Measurements from ENCODE around the gene FRAS1. TPM values are rescaled to one million over a fixed set of nuclear protein-coding genes. Genes with fewer than 3 reads are reported as not detected.
"Not testable (repeated sequence)": the region's sequence is repeated elsewhere in the genome, so short reads cannot be mapped to it uniquely, and the experiment has no call there.

FRAS1 gene
- total RNA-seq, 2 experiments from 2014 or later = 0.05 to 0.22 TPM

DNA sequence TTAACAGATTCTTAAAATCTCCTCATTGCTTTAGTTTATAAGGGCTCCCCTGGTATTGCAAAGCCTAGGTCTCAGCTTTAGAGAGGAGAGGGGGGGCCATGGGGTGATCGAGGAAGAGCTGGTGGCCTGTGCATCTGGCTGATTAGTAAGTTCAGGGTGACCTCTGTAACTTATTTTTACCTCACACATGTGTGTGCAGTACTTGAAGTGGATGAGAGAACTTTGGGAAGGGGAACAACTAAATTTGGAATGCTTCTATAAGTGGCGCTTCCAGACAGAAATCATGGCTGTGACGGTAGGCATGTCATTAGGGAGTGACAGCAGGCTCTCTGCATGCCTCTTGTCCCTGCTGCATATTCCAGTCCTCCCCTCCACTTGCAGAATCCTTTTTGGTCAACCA is 41.9 kb downstream of the FRAS1 start:
- Mint-ChIP-seq H3K36me3 (ENCODE audit: low read depth) (no peaks in the 10 kb centered on the region), H3K4me1 (ENCODE audit: low read depth) (no peaks in the 10 kb centered on the region), H3K27me3 (no peaks in the 10 kb centered on the region), H3K9me3 (peaks cover 7% of the 10 kb centered on the region), H3K27ac (no peak overlapping the region), H3K4me3 (no peak overlapping the region)
- ATAC-seq (no peak), DNase-seq (no peak)
- ChIA-PET CTCF (no interaction called here), POLR2A (no interaction called here)
- intact Hi-C loops (cut with micrococcal nuclease) = no loop called here
- TF ChIP-seq, protein P1, sequence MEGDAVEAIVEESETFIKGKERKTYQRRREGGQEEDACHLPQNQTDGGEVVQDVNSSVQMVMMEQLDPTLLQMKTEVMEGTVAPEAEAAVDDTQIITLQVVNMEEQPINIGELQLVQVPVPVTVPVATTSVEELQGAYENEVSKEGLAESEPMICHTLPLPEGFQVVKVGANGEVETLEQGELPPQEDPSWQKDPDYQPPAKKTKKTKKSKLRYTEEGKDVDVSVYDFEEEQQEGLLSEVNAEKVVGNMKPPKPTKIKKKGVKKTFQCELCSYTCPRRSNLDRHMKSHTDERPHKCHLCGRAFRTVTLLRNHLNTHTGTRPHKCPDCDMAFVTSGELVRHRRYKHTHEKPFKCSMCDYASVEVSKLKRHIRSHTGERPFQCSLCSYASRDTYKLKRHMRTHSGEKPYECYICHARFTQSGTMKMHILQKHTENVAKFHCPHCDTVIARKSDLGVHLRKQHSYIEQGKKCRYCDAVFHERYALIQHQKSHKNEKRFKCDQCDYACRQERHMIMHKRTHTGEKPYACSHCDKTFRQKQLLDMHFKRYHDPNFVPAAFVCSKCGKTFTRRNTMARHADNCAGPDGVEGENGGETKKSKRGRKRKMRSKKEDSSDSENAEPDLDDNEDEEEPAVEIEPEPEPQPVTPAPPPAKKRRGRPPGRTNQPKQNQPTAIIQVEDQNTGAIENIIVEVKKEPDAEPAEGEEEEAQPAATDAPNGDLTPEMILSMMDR (IDR thresholded peaks at IDR 0.05) = no peak

- ChIA-PET POLR2A (no interaction called here), CTCF (interaction anchor here (0.6 kb wide), 1 partner anchor 1934 kb away, joined by 3 read pairs; no protein-coding TSS in a partner anchor)
- Mint-ChIP-seq H3K4me3 (no peak overlapping the region), H3K36me3 (ENCODE audit: low read depth) (no peaks in the 10 kb centered on the region), H3K27ac (no peak overlapping the region), H3K4me1 (ENCODE audit: low read depth) (no peaks in the 10 kb centered on the region), H3K9me3 (peaks cover 7% of the 10 kb centered on the region), H3K27me3 (peaks cover 3% of the 10 kb centered on the region)
- TF ChIP-seq, protein P1 (IDR thresholded peaks at IDR 0.05) = no peak
- ATAC-seq (no peak), DNase-seq (no peak)
- intact Hi-C loops (cut with micrococcal nuclease) = no loop called here
Measured at GRCh38 chr4:78100060-78100459, 42.9 kb downstream of the FRAS1 start.

- Mint-ChIP-seq H3K4me3 (no peak overlapping the region), H3K27me3 (peaks cover 5% of the 10 kb centered on the region), H3K27ac (no peak overlapping the region), H3K36me3 (ENCODE audit: low read depth) (no peaks in the 10 kb centered on the region), H3K4me1 (ENCODE audit: low read depth) (no peaks in the 10 kb centered on the region), H3K9me3 (peaks cover 3% of the 10 kb centered on the region)
- intact Hi-C loops (cut with micrococcal nuclease) = no loop called here
- ATAC-seq = no peak
- ChIA-PET CTCF (no interaction called here), POLR2A (no interaction called here)
- TF ChIP-seq, protein P1 (IDR thresholded peaks at IDR 0.05) = no peak
- DNase-seq = no peak
Measured at GRCh38 chr4:78119698-78120097, 62.6 kb downstream of the FRAS1 start.

DNA sequence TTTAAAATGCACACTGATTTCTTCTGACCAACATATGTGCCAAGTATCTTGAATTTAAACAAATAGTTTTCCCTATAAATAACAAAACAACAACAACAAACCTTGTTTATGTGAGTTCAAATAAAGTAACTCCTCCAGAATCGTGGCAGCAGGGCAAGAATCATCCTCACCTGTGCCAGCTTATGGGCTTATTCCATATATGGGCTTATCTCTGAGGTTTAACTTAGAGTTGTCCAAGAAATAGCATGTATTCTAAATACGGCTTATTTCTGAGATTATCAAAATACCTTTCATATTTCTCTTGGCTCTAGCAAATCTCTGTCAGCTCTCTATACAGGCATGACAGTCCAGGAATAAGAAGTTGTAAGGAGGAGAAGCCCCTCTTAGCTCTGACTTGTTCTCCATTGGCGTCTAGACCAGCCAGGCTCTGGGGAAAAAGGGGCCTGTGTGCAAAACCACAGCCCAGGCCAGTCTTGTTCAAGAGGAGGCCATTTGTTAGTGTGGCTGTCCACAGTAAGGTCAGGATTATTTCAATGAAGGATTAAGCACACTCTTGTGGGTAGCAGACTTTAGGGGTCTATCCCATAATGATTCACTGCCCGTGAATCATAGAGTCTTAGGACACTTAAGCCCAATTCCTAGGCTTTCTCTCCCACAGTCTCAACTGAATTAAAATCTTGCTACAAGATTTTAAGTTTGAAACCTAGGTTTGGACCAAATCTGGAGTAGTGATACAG is 63.2 kb downstream of the FRAS1 start:
- ChIA-PET POLR2A (no interaction called here), CTCF (no interaction called here)
- no peaks in the 10 kb centered on the region for H3K36me3 Mint-ChIP-seq (ENCODE audit: low read depth)
- no peak overlapping the region for H3K27ac Mint-ChIP-seq
- peaks cover 3% of the 10 kb centered on the region for H3K9me3 Mint-ChIP-seq
- H3K4me3 Mint-ChIP-seq = no peak overlapping the region
- TF ChIP-seq, protein P1 (IDR thresholded peaks at IDR 0.05) = no peak
- DNase-seq (no peak), ATAC-seq (no peak)
- intact Hi-C loops (cut with micrococcal nuclease) = no loop called here
- H3K4me1 Mint-ChIP-seq (ENCODE audit: low read depth) = no peaks in the 10 kb centered on the region
- peaks cover 7% of the 10 kb centered on the region for H3K27me3 Mint-ChIP-seq

GRCh38 chr4:78121338-78121904 is 64.3 kb downstream of the FRAS1 start:
- no peaks in the 10 kb centered on the region for H3K36me3 Mint-ChIP-seq (ENCODE audit: low read depth)
- H3K9me3 Mint-ChIP-seq = peaks cover 3% of the 10 kb centered on the region
- ChIA-PET POLR2A (interaction anchor here (0.7 kb wide), 1 partner anchor 55 kb away, joined by 3 read pairs; no protein-coding TSS in a partner anchor), CTCF (no interaction called here)
- no peak overlapping the region for H3K4me3 Mint-ChIP-seq
- TF ChIP-seq, protein P1 (IDR thresholded peaks at IDR 0.05) = no peak
- DNase-seq (no peak), ATAC-seq (no peak)
- no peak overlapping the region for H3K27ac Mint-ChIP-seq
- H3K27me3 Mint-ChIP-seq = peaks cover 8% of the 10 kb centered on the region
- intact Hi-C loops (cut with micrococcal nuclease) = no loop called here
- no peaks in the 10 kb centered on the region for H3K4me1 Mint-ChIP-seq (ENCODE audit: low read depth)

DNA sequence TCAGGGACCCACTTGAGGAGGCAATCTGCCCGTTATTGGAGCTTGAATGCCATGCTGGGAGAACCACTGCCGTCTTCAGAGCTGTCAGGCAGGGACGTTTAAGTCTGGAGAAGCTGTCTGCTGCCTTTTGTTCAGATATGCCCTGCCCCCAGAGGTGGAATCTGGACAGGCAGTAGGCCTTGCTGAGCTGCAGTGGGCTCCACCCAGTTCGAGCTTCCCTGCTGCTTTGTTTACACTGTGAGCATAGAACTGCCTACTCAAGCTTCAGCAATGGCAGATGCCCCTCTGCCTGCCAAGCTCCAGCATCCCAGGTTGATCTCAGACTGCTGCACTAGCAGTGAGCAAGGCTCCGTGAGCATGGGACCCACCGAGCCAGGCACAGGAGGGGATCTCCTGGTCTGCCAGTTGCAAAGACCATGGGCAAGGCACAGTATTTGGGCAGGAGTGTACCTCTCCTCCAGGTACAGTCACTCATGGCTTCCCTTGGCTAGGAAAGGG is 68.8 kb downstream of the FRAS1 start:
- peaks cover 15% of the 10 kb centered on the region for H3K27me3 Mint-ChIP-seq
- DNase-seq; intact Hi-C loops (cut with micrococcal nuclease); CTCF ChIA-PET; ATAC-seq; H3K27ac Mint-ChIP-seq; H3K36me3 Mint-ChIP-seq (ENCODE audit: low read depth); H3K4me1 Mint-ChIP-seq (ENCODE audit: low read depth); POLR2A ChIA-PET; H3K4me3 Mint-ChIP-seq; H3K9me3 Mint-ChIP-seq: not testable (repeated sequence)

Measured in activated CD8-positive, alpha-beta T cell treated with anti-CD3 and anti-CD28 coated beads for 36 hours (primary cell).